HepG2 (cell line): ENCODE results near the gene UBE2S. TPM values are rescaled to one million over a fixed set of nuclear protein-coding genes. Genes with fewer than 3 reads are reported as not detected.

ENCODE experiments used
- CEBPG ChIP-seq: IDR thresholded peaks from 2 replicates; pipeline ENCODE4 v1.6.1; 2016
- MXD1 ChIP-seq: sonication (generic); formaldehyde crosslinking; IDR thresholded peaks from 2 replicates; pipeline ENCODE4 v1.4.0; 2020; ENCODE audit warnings: mild to moderate bottlenecking, missing genetic modification reagents
- PATZ1 ChIP-seq: sonication (generic); formaldehyde crosslinking; IDR thresholded peaks from 2 replicates; pipeline ENCODE4 v1.4.0; 2020; ENCODE audit warnings: missing genetic modification reagents
- PHF8 ChIP-seq: sonication (generic); formaldehyde crosslinking; IDR thresholded peaks from 2 replicates; pipeline ENCODE4 v1.5.0; 2020; ENCODE audit warnings: missing genetic modification reagents
- REPIN1 ChIP-seq: sonication (generic); formaldehyde crosslinking; IDR thresholded peaks from 2 replicates; pipeline ENCODE4 v1.8.0; 2022; ENCODE audit warnings: missing genetic modification reagents, low read depth, mild to moderate bottlenecking, borderline replicate concordance
- RERE ChIP-seq: IDR thresholded peaks from 2 replicates; pipeline ENCODE4 v1.6.1; 2016; ENCODE audit warnings: low read depth, missing genetic modification reagents, missing compliant biosample characterization
- TFAP4 ChIP-seq: sonication (generic); IDR thresholded peaks from 2 replicates; pipeline ENCODE4 v1.6.1; 2016; ENCODE audit warnings: low read depth, borderline replicate concordance
- ZBTB7B ChIP-seq: sonication (generic); formaldehyde crosslinking; IDR thresholded peaks from 2 replicates; pipeline ENCODE4 v1.4.0; 2020; ENCODE audit warnings: missing genetic modification reagents
- ZNF549 ChIP-seq: sonication (generic); formaldehyde crosslinking; IDR thresholded peaks from 2 replicates; pipeline ENCODE4 v1.5.0; 2020; ENCODE audit warnings: missing genetic modification reagents
- ZNF570 ChIP-seq: sonication (generic); formaldehyde crosslinking; IDR thresholded peaks from 2 replicates; pipeline ENCODE4 v1.4.0; 2020; ENCODE audit warnings: mild to moderate bottlenecking, missing genetic modification reagents, borderline replicate concordance
- polyA plus RNA-seq, 8 experiments: library from polyadenylated mRNA; depleted of rRNA in 3 of 8; stranded (reverse) in 7 of 8; unstranded in 1 of 8; fragments of >200 nt; fragmentation: Illumina TruSeq in 4 of 8; extraction: Trizol in 4 of 8; gene quantifications; 2 replicates each; pipeline versions ENCODE4 v1.2.1 to v1.2.3, GENCODE V29; 2011 to 2016; ENCODE audit warnings: low read depth in 4 of 8, missing spikeins in 1 of 8, mixed read lengths in 1 of 8; ENCODE audit not compliant: insufficient read depth in 1 of 8
- total RNA-seq, 5 experiments: library from RNA; depleted of rRNA; stranded (reverse); fragments of >200 nt; fragmentation: Illumina TruSeq; extraction: Trizol; gene quantifications; 2 replicates each; pipeline ENCODE4 v1.2.3, GENCODE V29; 2016; ENCODE audit warnings: low read depth in 1 of 5

The UBE2S gene
- total and polyA plus RNA-seq, 2 of the 13 experiments (the other 11 are each of a cell fraction or from before 2014, with no cell fraction given) = 32.2 to 39.3 TPM

GRCh38 chr19:55385724-55386492 lies 21.7 kb downstream of the UBE2S start, which contains the start of gene RPL28 (continued):
- TF ChIP-seq REPIN1 (CRISPR knock-in tag) = peak; percentile 55; the same call in 1 of the 2 replicates
- TF ChIP-seq ZBTB7B (CRISPR knock-in tag) = no peak
- TF ChIP-seq PHF8 (CRISPR knock-in tag) = peak; percentile 76
- peak; percentile 7; the same call in 1 of the 2 replicates for TF ChIP-seq PATZ1 (CRISPR knock-in tag)
- no peak for TF ChIP-seq TFAP4
- no peak for TF ChIP-seq ZNF549
- no peak; the same call in 1 of the 2 replicates for TF ChIP-seq CEBPG
- peak; percentile 78 for TF ChIP-seq MXD1
- no peak for TF ChIP-seq ZNF570
- no peak for TF ChIP-seq RERE (CRISPR knock-in tag)
